Fibroblast of pulmonary artery (primary cell): ENCODE data around the gene PTCD1.

Experiments
- DNase-seq: peaks from one replicate; pipeline ENCODE4 v3.0.0-alpha.2; 2010; ENCODE audit warnings: low read depth
- H3K4me3 ChIP-seq: replicated peaks from 2 replicates; pipeline ENCODE4 v1.5.1; 2011; ENCODE audit warnings: low read depth, mild to moderate bottlenecking, control low read depth, low read length, moderate library complexity
- CTCF ChIP-seq: IDR thresholded peaks from 2 replicates; pipeline ENCODE4 v1.5.1; 2011; ENCODE audit warnings: mild to moderate bottlenecking, control low read depth, low read length, inconsistent platforms; ENCODE audit errors: missing control alignments

PTCD1 gene

GRCh38 chr7:99472561-99473314, 34.1 kb upstream of the PTCD1 start, which contains the start of gene ZNF789:
Gene ZNF789 (plus strand): TSS chr7:99472890. CDS start chr7:99476457, 3,567 bp downstream.
- DNase-seq, result peak; percentile 96
- no peak for TF ChIP-seq CTCF
- peak within 1 kb of the TSS; percentile 93 for H3K4me3 ChIP-seq

- no peak overlapping the region for H3K4me3 ChIP-seq
- TF ChIP-seq CTCF, result no peak
- no peak for DNase-seq
These were observed 30.9 kb upstream of the PTCD1 start for GRCh38 chr7:99469381-99470065.

GRCh38 chr7:99468336-99468918, 29.8 kb upstream of the PTCD1 start:
- DNase-seq, result no peak
- no peak for TF ChIP-seq CTCF
- H3K4me3 ChIP-seq, result no peak overlapping the region

GRCh38 chr7:99465421-99465768, 26.8 kb upstream of the PTCD1 start:
- TF ChIP-seq CTCF, result no peak
- DNase-seq, result no peak
- peak overlapping the region; percentile 68 for H3K4me3 ChIP-seq

GRCh38 chr7:99461221-99461620, 22.6 kb upstream of the PTCD1 start:
- TF ChIP-seq CTCF, result no peak
- no peak for DNase-seq
- no peak overlapping the region for H3K4me3 ChIP-seq

GRCh38 chr7:99460651-99461050, 22.1 kb upstream of the PTCD1 start:
- no peak overlapping the region for H3K4me3 ChIP-seq
- no peak for TF ChIP-seq CTCF
- DNase-seq, result no peak
